ENCODE results near the gene ARRB1.
A peak's percentile ranks its signal among the peaks of the same experiment; 100 is the strongest.
"Not testable (repeated sequence)": the region's sequence is repeated elsewhere in the genome, so short reads cannot be mapped to it uniquely, and the experiment has no call there.

Gene ARRB1

DNA sequence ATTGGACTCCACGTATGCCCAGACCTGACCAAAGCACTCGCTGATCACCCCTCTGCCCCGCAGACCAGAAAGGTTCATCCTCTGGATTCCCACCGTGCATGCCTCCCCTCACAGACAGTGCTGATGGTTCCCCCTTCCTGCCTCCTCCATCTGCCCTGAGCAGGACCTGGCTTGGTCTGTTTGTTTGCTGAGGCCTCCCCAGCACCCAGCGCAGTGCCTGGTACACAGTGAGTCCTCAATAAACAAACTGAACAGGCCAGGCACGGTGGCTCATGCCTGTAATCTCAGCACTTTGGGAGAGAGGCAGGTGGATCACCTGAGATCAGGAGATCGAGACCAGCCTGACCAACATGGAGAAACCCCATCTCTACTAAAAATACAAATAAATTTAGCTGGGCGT, 24.2 kb upstream of the ARRB1 start:
- intact Hi-C loops (cut with DNase I), result no loop called here
- DNase-seq, result no peak

DNA sequence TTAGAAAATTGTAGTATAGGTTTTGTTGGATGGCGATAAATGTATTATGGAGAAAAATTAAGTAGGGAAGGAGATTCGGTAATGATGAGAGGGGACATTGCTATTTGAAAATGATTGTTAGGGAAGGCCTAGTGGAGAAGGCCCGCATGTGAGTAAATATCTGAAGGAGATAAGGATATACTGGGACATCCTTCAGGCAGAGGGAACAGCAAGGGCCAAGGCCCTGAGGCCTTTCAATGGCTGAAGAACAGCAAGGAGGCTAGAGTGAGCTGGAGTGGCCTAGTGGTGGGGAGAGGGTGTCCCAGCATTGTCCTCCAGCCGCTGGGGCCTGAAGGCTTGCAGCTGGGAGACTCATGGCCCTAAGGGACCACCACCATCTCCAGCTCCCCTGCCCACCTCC, 23.2 kb upstream of the ARRB1 start:
- intact Hi-C loops (cut with DNase I), result no loop called here
- DNase-seq, result no peak

DNA sequence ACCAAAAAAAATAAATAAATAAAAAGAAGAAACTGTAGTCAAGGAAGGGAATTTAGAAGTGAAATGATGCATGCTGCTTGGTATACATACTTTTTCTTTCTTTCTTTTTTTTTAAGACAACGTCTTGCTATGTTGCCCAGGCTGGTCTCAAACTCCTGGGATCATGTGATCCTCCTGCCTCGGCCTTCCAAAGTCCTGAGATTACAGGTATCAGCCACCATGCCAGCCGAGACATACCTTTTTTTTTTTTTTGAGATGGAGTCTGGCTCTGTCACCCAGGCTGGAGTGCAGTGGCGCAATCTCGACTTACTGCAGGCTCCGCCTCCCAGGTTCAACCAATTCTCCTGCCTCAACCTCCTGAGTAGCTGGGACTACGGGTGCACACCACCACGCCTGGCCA, 21.7 kb upstream of the ARRB1 start:
- intact Hi-C loops (cut with DNase I), result no loop called here
- DNase-seq, result no peak

DNA sequence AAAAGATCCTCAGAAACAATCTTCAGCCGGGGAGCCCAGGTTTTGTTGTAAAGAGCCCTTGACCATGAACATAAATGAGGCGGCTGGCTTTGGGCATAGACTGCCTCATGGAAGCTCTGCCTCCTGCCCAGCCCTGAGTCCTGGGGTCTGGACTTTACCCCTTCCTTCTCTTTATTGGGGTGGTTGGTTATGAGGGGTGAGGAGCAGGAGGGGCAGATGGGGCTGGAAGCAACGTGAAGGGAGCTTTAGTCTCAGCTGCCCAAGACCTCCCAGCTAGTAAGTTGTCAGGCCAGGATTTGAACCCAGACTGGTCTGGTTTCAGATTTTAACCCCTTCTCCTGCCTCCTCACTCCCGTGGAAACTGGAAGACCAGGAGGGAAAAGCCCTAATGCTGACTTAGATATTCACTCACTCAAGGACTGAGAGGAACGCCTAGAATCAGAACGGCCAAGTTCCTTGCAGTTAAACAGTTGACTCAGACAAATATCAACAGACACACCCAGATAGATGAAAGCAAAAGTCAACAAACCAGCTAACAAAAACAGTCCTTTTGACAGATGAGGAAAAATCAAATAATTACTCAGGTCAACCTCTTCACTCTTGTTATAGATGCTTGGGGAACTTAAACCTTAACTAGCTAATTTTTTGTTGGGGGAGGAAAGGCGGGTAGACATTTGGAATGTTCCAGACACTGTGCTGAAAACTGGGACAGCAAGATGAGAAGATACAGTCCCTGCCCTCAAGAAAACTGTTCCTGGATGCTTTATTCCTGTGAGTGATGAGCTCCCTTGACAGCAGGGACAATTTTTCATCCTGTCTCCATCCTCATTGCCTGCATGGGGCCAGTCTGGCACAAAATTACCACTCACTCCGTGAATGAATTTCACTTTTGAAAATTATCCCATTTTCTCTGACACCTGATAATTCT, 20.8 kb upstream of the ARRB1 start:
- no peak for DNase-seq
- intact Hi-C loops (cut with DNase I), result no loop called here

DNA sequence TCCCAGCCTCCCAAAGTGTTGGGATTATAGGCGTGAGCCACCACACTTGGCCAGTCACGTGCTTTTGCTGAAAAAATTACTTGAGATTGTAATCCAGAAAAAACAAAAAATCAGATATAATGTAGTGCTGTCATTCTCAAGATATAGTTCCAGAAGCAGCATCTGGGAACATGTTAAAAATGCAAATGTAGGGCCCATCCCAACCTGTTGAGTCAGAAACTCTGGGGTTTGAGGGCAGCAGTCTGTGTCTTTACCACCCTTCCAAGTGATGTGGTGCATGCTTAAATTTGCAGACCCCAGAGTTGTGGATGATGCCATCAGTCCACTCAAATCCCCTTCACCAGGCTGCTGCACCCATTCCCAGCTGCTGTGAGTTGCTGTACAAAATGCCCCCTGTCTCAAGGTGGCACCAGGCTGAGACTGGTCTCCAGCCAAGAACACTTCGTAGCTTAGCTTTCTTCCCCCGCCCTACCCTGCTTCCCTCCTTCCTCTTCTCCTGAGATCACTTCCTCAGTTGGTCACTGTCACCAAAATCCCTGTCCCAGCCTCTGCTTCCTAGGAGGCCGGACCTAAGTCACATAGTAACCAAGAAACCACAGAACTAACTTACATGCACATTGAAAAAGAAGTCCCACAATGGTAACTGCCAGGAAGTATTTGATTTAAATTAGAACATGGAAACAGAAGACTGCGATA, 18.2 kb upstream of the ARRB1 start:
- DNase-seq, result peak in 8 of 42 donors; percentile 9 to 27 (median 19)
- intact Hi-C loops (cut with DNase I), result no loop called here

DNA sequence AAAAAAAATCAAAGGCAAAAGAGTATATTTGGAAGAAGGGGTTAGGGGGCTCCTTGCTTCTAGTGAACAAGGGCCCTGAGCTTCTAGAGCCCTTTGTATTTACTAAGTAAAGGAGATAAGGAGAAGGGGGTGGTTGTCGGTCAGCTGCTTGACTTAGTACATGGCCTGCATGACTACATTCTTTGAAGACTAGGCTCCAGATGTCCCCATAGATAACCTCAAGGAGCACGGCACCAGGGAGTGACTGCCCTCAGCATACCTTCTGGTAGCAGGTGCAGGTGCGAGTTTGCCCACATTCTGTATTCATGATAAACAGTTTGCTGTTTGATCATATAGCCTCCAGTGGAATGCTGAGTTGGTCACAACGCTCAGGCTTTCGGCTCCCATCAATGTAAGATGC, 15.4 kb upstream of the ARRB1 start:
- DNase-seq; intact Hi-C loops (cut with DNase I): not testable (repeated sequence)

DNA sequence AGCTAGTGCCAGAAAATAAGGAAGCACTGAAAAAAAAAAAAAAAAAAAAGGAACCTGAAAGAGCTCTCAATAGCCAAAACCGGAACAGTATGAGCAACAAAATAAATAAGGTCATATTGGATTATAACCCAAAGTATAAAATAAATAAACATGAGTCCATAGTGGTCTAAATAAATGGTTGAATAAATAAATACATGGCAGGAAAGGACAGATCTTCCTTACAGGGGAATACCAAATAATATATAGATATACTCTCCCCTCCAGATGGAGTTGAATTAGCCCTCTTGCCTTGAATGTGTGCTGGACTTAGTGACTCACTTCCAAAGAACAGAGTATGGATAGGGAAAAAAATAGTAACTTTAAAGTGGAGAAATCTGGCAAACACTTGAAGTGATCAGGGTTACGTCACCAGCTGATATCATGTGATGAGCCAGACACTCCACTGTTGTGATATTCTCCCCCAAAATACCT, 14.3 kb upstream of the ARRB1 start:
- DNase-seq, result no peak
- intact Hi-C loops (cut with DNase I), result no loop called here

DNA sequence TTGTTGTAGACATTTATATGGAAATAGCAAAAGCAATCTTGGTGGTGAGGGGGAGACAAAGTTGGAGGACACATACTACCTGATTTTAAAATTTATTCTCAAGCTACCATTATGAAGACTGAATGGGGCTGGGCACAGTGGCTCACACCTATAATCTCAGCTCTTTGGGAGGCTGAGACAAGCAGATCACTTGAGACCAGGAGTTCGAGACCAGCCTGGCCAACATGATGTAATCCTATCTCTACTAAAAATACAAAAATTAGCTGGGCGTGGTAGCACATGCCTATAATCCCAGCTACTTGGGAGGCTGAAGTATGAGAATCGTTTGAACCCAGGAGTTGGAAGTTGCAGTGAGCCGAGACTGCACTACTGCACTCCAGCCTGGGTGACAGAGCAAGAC, 10.8 kb upstream of the ARRB1 start:
- DNase-seq; intact Hi-C loops (cut with DNase I): not testable (repeated sequence)

DNA sequence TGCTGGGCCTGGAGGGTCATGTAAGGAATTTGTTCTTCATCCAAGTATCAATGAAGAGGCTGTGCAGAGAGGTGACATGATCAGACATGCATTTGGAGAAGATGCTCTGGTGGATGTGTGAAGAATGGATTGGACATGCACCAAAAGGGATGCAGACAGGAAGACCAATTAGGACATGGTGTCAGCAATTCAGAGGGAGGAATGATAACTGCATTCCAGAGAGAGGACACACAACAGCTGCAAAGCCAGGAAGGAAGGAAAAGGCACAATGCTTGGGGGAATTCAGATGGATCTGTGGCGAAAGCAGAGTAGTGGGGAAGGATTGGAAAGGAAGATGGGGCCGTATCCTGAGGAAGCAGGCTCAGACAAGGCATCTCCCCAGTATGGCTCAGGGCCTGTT, 5.2 kb upstream of the ARRB1 start:
- intact Hi-C loops (cut with DNase I), result no loop called here
- DNase-seq, result no peak

DNA sequence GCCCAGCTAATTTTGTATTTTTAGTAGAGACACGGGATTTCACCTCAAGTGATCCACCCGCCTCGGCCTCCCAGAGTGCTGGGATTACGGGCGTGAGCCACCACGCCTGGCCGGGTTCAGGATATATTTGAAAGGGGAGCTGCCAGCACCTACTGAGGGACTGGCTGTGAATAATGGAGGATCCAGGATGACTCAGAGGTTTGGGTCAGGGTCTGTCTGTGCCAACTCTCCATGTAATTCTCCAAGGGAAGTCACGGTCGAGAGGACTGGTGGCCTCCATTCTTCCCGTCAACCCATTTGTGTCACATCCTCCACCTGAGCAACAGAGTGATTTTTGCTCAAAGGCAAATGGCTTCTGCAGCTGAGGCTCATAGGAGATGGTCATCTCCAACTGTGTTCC, 3.6 kb upstream of the ARRB1 start:
- DNase-seq, result no peak

DNA sequence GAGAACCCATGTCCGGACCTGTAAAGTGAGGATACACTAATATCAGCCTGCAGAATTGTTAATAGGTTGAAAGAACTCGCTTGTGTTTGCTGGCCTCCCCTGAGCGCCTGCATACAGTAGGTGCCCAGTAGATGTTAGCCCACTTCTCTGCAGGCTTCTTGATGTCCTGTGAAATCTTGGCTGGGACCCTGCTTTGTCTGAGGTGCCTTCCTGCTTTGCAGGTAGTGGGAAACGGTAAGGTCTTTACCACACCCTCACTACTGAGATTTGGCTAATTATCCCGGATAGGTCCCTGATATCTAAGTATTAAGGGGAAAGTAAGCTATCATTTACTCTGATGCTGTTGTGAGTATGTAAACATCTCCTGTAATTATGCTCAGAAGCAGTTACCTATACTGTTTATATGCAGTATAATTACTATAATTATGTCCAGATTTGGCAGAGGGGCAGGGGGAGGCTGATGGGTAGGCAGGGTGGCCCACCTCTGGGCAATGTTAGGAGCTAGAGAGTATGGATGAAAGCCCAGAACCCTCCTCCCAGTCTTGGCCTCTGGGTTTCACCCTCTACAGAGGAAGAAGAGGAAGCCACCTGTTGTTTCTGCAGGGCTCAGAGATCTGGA, 1.2 kb upstream of the ARRB1 start:
- intact Hi-C loops (cut with DNase I), result no loop called here
- DNase-seq, result no peak

More for the DNA sequence above, 3.6 kb upstream of the ARRB1 start:
- intact Hi-C loops (cut with DNase I), result no loop called here

DNA sequence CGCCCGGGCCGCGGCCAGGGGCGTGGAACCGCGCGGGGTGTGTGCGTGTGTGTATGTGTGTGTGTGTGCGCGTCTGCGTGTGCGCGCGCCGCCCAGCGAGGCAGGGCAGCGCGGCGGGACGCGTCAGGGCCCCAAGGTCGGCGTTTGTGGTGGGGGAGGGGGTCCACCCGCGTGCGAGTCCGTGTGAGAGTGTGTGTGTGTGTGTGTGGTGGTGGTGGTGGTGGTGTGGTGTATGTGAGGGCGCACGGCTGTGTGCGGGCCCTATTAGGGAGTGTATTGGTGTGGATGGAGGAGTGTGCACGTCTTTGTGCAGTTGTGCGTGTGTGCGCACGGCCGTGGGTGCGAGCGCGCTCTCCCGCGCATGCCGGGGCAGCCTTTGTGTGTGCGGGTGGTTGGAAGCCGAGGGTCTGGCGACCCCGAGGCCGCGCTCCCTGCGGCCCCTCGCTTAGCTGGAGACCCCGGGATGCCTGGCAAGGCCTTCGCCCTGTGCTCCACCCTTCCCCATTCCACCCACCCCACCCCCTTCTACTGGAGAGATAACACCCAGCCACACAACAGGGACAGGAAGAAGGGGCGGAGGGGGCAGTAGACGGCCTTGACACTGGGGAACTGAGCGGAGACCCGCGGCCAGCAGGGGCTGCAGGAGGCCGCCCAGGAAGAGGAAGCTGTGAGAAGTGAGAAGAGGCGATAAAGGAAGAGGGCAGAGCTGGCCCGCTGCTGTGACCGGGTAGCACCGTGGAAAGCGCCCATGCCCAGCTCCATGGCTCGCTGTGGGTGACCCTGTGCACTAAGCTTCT, 528 bp upstream of the ARRB1 start:
- peak in 36 of 42 donors; percentile 21 to 86 (median 60) for DNase-seq
- intact Hi-C loops (cut with DNase I), result no loop called here

DNA sequence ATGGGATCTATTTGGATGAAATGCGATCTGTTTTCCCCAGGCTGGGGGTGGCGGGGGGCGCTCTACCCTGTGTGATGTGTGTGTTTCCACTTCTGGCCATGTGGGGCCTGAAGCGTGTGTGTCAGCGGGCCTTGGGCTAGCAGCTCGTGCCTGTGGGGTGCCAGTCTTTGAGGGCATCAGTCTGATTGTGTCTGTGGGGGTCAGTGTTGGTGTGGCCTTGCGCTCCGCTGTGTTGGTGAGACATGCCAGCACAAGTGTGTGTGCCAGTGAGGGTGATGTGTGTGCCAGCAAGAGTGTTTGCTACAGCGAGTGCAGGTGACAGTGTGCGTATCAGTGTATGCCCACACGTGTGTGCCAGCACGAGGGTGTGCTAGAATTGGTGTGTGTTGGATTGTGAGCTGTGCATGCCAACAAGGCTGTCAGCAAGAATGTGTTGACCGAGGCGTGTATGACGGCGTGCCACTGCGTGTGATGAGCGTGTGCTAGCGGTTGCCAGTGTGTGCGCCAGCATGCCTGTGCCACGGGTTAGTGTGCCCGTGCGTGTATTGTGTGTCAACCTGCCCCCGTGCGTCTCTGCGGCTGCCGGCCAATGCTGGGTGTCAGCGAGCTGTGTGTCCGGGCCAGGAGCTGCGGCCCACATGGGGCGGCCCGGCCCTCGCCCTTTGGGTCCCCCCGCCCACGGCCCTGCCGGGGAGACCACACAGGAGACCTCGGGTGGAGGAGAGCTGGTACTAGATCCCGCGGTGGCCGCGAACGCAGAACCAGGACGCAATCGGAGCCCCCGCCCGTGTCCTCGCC, 519 bp downstream of the ARRB1 start:
- intact Hi-C loops (cut with DNase I), result no loop called here
- DNase-seq, result peak in 32 of 42 donors; percentile 28 to 74 (median 56)

DNA sequence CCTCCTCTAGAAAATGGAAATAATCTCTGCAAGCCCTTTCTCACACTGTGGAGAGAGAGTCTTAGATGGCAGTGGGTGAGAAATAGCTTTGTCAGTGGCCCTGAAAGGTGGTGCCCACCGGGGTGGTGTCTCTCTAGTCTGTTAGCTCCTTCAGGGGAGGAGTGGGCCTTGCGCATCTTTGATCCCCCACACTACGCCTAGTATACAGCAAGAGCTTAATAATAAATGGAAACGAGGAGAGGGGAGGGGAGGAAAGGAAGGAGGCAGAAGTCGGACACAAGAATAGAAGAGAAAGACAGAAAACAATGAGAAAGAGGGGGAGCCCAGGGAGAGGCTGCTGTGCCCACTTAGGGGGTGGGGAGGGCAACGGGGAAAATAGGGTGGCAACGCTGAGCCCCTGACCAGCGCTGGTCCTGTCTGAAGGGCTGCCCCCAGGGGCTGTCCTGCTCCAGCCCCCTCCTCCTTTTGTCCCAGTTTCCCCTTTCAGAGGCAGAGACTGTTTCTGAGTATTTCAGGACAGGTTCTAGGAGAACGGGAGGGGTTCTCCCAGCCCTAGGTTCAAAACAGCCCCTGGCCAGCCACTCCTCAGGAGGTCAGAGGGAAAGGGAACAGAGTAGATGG, 1.2 kb downstream of the ARRB1 start:
- intact Hi-C loops (cut with DNase I), result no loop called here

DNA sequence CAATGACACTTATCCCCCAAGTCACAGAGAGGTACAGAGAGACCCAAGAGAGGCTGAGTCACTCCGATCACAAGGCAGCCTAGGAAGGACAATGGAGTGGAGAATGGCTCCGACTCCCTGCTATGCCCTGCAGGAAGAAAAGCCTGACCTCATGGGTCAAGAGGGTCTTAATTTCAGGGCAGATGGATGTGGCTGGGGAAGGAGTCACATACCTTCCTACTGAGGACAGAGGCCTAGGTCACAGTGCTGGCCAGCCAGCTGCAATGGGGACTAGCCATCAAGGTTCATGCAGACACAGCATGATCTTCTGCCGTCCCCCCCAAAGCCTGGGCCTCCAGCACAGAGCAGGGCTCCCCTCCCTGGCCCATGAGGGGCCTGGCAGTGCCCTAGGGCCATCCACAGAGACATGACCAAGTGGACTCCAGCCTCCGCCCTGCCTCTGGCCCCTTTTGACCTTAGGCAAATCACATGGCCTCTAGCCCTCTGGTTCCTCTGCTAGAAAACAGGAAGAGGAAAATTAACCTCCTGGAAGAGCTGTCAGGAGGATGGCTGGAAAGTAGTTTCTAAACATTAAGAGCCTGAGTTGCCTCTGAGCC, 1.8 kb downstream of the ARRB1 start:
- intact Hi-C loops (cut with DNase I), result no loop called here

More for the DNA sequence above, 1.2 kb downstream of the ARRB1 start:
- DNase-seq, result no peak

DNA sequence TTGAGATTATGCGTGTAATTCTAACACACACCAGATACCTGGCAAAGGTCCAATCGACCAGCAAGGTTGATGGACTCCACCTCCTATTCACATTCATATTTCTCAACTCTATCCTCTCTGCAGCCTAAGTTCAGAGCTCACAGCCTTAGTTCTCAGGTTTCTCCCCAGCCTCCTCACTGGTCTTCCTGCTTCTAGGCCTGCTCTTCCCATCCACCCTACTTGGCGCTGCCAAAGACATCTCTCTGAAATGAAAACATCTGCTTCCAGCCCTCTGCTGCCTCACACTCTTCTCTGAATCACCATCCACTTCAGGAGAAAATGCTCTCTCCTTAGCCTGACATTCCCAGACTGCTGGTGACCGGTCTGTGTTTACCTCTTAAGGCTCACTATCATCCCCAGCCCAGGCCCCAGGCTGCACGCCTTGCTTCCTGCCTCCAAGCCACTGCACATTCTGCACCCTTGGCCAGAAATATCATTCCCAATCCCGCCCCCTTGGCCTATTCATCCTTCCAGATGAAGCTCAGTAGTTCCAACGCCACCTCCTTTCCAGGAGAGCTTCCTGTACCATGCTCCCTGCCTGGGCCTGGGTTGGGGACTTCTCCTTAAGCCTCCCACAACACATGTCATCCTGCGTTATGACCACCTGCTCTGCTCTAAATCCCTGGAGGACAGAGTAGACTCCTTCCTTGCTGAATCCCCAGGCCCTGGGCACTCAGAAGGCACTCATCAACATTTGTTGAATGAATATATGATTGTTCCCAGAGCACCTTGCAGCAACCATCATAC, 3.5 kb downstream of the ARRB1 start:
- DNase-seq, result no peak
- intact Hi-C loops (cut with DNase I), result no loop called here

More for the DNA sequence above, 1.8 kb downstream of the ARRB1 start:
- DNase-seq, result peak in 5 of 42 donors; percentile 27 to 62 (median 44)
